Adrenal gland (tissue), 5 donors: ENCODE results near the gene ARL8A.

ENCODE experiments used
- POLR2A ChIP-seq, 2 donors: fragments of 450-650 bp; IDR thresholded peaks; one replicate each; pipeline ENCODE4 v1.6.1; 2017; ENCODE audit warnings: antibody characterized with exemption in 2 of 2, mild to moderate bottlenecking in 2 of 2, moderate library complexity in 1 of 2
- TF ChIP-seq, protein P1 (sequence below), 6 experiments: fragments of 450-650 bp in 4 of 6; fragments of 200-600 bp in 2 of 6; sonication (generic) in 1 of 6; IDR thresholded peaks; 1 replicate in 5 of 6; 2 replicates in 1 of 6; pipeline versions ENCODE4 v1.5.1 to v1.8.0; 2016 to 2021; ENCODE audit warnings: antibody characterized with exemption in 6 of 6, mild to moderate bottlenecking in 2 of 6, moderate library complexity in 1 of 6
- donor health status: DM: no; HTN: no; CAD: no.

DNA sequence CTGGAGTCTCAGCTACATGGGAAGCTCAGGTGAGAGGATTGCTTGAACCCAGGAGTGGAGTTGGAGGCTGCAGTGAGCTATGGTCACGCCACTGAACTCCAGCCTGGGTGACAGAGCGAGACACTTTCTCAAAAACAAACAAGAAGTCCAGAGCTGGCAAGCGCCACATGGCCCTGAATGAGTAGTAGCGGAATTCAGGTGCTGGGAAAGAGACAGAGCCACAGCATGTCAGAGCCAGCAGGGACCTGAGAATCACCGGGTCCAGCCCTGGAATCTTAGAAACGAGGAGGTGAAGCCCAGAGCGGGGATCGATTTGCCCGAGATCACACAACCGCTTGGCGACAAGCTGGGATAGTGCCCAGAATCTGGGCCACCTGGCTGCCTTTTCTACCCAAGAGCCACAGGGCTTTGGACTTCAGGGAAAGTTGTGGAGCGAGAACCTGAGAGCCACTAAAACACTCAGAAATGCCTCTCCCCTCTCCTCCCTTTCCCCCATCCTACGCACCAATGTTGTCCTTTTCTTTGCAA, 9.8 kb downstream of the ARL8A start:
- TF ChIP-seq, protein P1, sequence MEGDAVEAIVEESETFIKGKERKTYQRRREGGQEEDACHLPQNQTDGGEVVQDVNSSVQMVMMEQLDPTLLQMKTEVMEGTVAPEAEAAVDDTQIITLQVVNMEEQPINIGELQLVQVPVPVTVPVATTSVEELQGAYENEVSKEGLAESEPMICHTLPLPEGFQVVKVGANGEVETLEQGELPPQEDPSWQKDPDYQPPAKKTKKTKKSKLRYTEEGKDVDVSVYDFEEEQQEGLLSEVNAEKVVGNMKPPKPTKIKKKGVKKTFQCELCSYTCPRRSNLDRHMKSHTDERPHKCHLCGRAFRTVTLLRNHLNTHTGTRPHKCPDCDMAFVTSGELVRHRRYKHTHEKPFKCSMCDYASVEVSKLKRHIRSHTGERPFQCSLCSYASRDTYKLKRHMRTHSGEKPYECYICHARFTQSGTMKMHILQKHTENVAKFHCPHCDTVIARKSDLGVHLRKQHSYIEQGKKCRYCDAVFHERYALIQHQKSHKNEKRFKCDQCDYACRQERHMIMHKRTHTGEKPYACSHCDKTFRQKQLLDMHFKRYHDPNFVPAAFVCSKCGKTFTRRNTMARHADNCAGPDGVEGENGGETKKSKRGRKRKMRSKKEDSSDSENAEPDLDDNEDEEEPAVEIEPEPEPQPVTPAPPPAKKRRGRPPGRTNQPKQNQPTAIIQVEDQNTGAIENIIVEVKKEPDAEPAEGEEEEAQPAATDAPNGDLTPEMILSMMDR (IDR thresholded peaks at IDR 0.05) = no peak
- no peak for TF ChIP-seq POLR2A (IDR thresholded peaks at IDR 0.05)
